Chondrocyte (in vitro differentiated cells): ENCODE measurements around the gene MT1E. TPM values are rescaled to one million over a fixed set of nuclear protein-coding genes. Genes with fewer than 3 reads are reported as not detected.

ENCODE experiments used
- DNase-seq: peaks from one replicate; pipeline ENCODE4 v3.0.0; 2021; ENCODE audit warnings: mixed read lengths, low spot score
- H3K27ac Mint-ChIP-seq: one replicate; pipeline ENCODE4 v1.8.0; 2021; ENCODE audit warnings: mild to moderate bottlenecking, moderate library complexity, mixed read lengths; ENCODE audit not compliant: unreplicated experiment
- H3K27me3 Mint-ChIP-seq: 2 replicates; pipeline ENCODE4 v1.8.0; 2021; ENCODE audit warnings: low read depth, mixed read lengths
- H3K36me3 Mint-ChIP-seq: 2 replicates; pipeline ENCODE4 v1.8.0; 2021; ENCODE audit warnings: low read depth, mixed read lengths
- H3K4me1 Mint-ChIP-seq: 2 replicates; pipeline ENCODE4 v1.8.0; 2021; ENCODE audit warnings: low read depth, mild to moderate bottlenecking, mixed read lengths
- H3K4me3 Mint-ChIP-seq: one replicate; pipeline ENCODE4 v1.8.0; 2021; ENCODE audit warnings: mild to moderate bottlenecking, moderate library complexity, mixed read lengths; ENCODE audit not compliant: unreplicated experiment
- H3K9me3 Mint-ChIP-seq: 2 replicates; pipeline ENCODE4 v1.8.0; 2021; ENCODE audit warnings: low read depth, mixed read lengths
- total RNA-seq: library from RNA; stranded (reverse); gene quantifications from 3 replicates; pipeline ENCODE4 v1.2.1, GENCODE V29; 2021
- TF ChIP-seq, protein P1 (sequence below): fragments of 200-600 bp; sonication (generic); IDR thresholded peaks from 2 replicates; pipeline ENCODE4 v1.5.0; 2021; ENCODE audit warnings: antibody characterized with exemption, mild to moderate bottlenecking, moderate library complexity

MT1E gene
- total RNA-seq, 1 donor from 2014 or later: 31.4 TPM

- Mint-ChIP-seq H3K4me3 (no peak overlapping the region), H3K27me3 (peaks cover 20% of the 10 kb centered on the region), H3K4me1 (peaks cover 38% of the 10 kb centered on the region), H3K36me3 (no peaks in the 10 kb centered on the region), H3K27ac (no peak overlapping the region), H3K9me3 (no peaks in the 10 kb centered on the region)
- DNase-seq: no peak
- TF ChIP-seq, protein P1, sequence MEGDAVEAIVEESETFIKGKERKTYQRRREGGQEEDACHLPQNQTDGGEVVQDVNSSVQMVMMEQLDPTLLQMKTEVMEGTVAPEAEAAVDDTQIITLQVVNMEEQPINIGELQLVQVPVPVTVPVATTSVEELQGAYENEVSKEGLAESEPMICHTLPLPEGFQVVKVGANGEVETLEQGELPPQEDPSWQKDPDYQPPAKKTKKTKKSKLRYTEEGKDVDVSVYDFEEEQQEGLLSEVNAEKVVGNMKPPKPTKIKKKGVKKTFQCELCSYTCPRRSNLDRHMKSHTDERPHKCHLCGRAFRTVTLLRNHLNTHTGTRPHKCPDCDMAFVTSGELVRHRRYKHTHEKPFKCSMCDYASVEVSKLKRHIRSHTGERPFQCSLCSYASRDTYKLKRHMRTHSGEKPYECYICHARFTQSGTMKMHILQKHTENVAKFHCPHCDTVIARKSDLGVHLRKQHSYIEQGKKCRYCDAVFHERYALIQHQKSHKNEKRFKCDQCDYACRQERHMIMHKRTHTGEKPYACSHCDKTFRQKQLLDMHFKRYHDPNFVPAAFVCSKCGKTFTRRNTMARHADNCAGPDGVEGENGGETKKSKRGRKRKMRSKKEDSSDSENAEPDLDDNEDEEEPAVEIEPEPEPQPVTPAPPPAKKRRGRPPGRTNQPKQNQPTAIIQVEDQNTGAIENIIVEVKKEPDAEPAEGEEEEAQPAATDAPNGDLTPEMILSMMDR: no peak
Measured at GRCh38 chr16:56630134-56630533, 4.6 kb downstream of the MT1E start.

DNA sequence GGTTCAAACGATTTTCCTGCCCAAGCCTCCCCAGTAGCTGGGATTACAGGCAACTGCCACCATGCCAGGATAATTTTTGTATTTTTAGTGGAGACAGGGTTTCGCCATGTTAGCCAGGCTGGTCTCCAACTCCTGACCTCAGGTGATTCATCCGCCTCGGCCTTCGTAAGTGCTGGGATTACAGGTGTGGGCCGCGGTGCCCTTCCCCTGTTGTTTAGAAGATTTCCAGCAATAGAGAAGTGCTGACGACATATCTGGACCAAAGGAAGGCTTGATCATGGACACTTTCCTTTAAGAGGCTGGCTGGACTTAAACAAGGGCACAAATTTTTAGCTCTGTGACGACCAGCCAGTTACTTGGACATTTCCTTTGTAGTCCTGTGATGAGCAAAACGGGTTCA lies 5.6 kb downstream of the MT1E start:
- peaks cover 27% of the 10 kb centered on the region for H3K27me3 Mint-ChIP-seq
- TF ChIP-seq, protein P1: no peak
- H3K9me3 Mint-ChIP-seq: no peaks in the 10 kb centered on the region
- H3K4me3 Mint-ChIP-seq: no peak overlapping the region
- no peak overlapping the region for H3K27ac Mint-ChIP-seq
- no peak for DNase-seq
- H3K36me3 Mint-ChIP-seq: no peaks in the 10 kb centered on the region
- H3K4me1 Mint-ChIP-seq: peaks cover 31% of the 10 kb centered on the region

GRCh38 chr16:56631832-56632155 lies 6.2 kb downstream of the MT1E start:
- Mint-ChIP-seq H3K9me3 (no peaks in the 10 kb centered on the region), H3K4me1 (peaks cover 25% of the 10 kb centered on the region), H3K36me3 (no peaks in the 10 kb centered on the region), H3K27me3 (peaks cover 33% of the 10 kb centered on the region), H3K4me3 (peak overlapping the region; percentile 71), H3K27ac (no peak overlapping the region)
- TF ChIP-seq, protein P1: no peak
- DNase-seq: no peak

- no peaks in the 10 kb centered on the region for H3K9me3 Mint-ChIP-seq
- H3K4me1 Mint-ChIP-seq: peaks cover 20% of the 10 kb centered on the region
- no peaks in the 10 kb centered on the region for H3K36me3 Mint-ChIP-seq
- DNase-seq: no peak
- TF ChIP-seq, protein P1: no peak
- H3K4me3 Mint-ChIP-seq: peak within 1 kb of the TSS; percentile 71
- H3K27ac Mint-ChIP-seq: no peak within 1 kb of the TSS
- H3K27me3 Mint-ChIP-seq: peaks cover 38% of the 10 kb centered on the region
Measured at GRCh38 chr16:56632156-56632847, 6.7 kb downstream of the MT1E start, which contains the start of gene MT1M. Gene MT1M, plus strand, starts transcription at chr16:56632659. Its CDS starts 73 bp downstream, at chr16:56632732.

- Mint-ChIP-seq H3K4me1 (peaks cover 20% of the 10 kb centered on the region), H3K4me3 (peak overlapping the region; percentile 71), H3K27me3 (peaks cover 43% of the 10 kb centered on the region), H3K9me3 (no peaks in the 10 kb centered on the region), H3K27ac (no peak overlapping the region), H3K36me3 (no peaks in the 10 kb centered on the region)
- TF ChIP-seq, protein P1: no peak
- no peak for DNase-seq
Measured at GRCh38 chr16:56632848-56633365, 7.3 kb downstream of the MT1E start.
